HEK293 (cell line): ENCODE data around the gene ERBB4.

ENCODE experiments used
- GLIS1 ChIP-seq: fragments of 450-650 bp; formaldehyde crosslinking; IDR thresholded peaks from 2 replicates; pipeline ENCODE4 v1.5.1; 2016; ENCODE audit warnings: missing biosample characterization, missing genetic modification characterization
- HOXD13 ChIP-seq: sonication (generic); formaldehyde crosslinking; IDR thresholded peaks from 2 replicates; pipeline ENCODE4 v1.8.0; 2022; ENCODE audit warnings: missing genetic modification reagents, borderline replicate concordance
- MEIS1 ChIP-seq: sonication (generic); formaldehyde crosslinking; IDR thresholded peaks from 2 replicates; pipeline ENCODE4 v1.8.1; 2022; ENCODE audit warnings: missing genetic modification reagents, mild to moderate bottlenecking, borderline replicate concordance
- REPIN1 ChIP-seq: fragments of 450-650 bp; formaldehyde crosslinking; IDR thresholded peaks from 2 replicates; pipeline ENCODE4 v1.5.1; 2017; ENCODE audit warnings: missing biosample characterization, missing genetic modification characterization, low read depth
- SCRT2 ChIP-seq: fragments of 450-650 bp; formaldehyde crosslinking; IDR thresholded peaks from 2 replicates; pipeline ENCODE4 v1.5.1; 2016; ENCODE audit warnings: missing biosample characterization, missing genetic modification characterization
- SETDB1 ChIP-seq: IDR thresholded peaks from one replicate; pipeline ENCODE4 v1.6.1; 2017; ENCODE audit warnings: mild to moderate bottlenecking, low read length, moderate library complexity, mixed read lengths; ENCODE audit not compliant: insufficient read length
- SP3 ChIP-seq: fragments of 450-650 bp; formaldehyde crosslinking; IDR thresholded peaks from 2 replicates; pipeline ENCODE4 v1.5.1; 2016; ENCODE audit warnings: missing biosample characterization, missing genetic modification characterization
- ZBTB1 ChIP-seq: fragments of 450-650 bp; formaldehyde crosslinking; IDR thresholded peaks from 2 replicates; pipeline ENCODE4 v1.5.1; 2016; ENCODE audit warnings: missing biosample characterization, missing genetic modification characterization
- ZFHX2 ChIP-seq: fragments of 450-650 bp; formaldehyde crosslinking; conservative IDR thresholded peaks from 2 replicates; pipeline ENCODE4 v1.5.1; 2016; ENCODE audit warnings: missing biosample characterization, missing genetic modification characterization
- ZFP37 ChIP-seq: fragments of 450-650 bp; formaldehyde crosslinking; IDR thresholded peaks from 2 replicates; pipeline ENCODE4 v1.5.1; 2016; ENCODE audit warnings: missing biosample characterization, missing genetic modification characterization
- ZIC2 ChIP-seq: fragments of 450-650 bp; formaldehyde crosslinking; IDR thresholded peaks from 2 replicates; pipeline ENCODE4 v1.5.1; 2016; ENCODE audit warnings: missing biosample characterization, missing genetic modification characterization
- ZNF10 ChIP-seq: fragments of 450-650 bp; formaldehyde crosslinking; IDR thresholded peaks from 2 replicates; pipeline ENCODE4 v1.5.1; 2017; ENCODE audit warnings: missing biosample characterization, missing genetic modification characterization
- ZNF155 ChIP-seq: fragments of 450-650 bp; formaldehyde crosslinking; IDR thresholded peaks from 2 replicates; pipeline ENCODE4 v1.5.1; 2016; ENCODE audit warnings: missing biosample characterization, missing genetic modification characterization
- ZNF175 ChIP-seq: fragments of 450-650 bp; formaldehyde crosslinking; IDR thresholded peaks from 2 replicates; pipeline ENCODE4 v1.5.1; 2016; ENCODE audit warnings: missing biosample characterization, missing genetic modification characterization
- ZNF292 ChIP-seq: fragments of 450-650 bp; formaldehyde crosslinking; IDR thresholded peaks from 2 replicates; pipeline ENCODE4 v1.5.1; 2016; ENCODE audit warnings: low read depth, missing biosample characterization, missing genetic modification characterization, borderline replicate concordance
- ZNF302 ChIP-seq: fragments of 450-650 bp; formaldehyde crosslinking; IDR thresholded peaks from 2 replicates; pipeline ENCODE4 v1.5.1; 2016; ENCODE audit warnings: missing biosample characterization, missing genetic modification characterization, low read depth
- ZNF335 ChIP-seq: fragments of 450-650 bp; formaldehyde crosslinking; conservative IDR thresholded peaks from 2 replicates; pipeline ENCODE4 v1.5.1; 2016; ENCODE audit warnings: missing biosample characterization, missing genetic modification characterization
- ZNF391 ChIP-seq: fragments of 450-650 bp; formaldehyde crosslinking; IDR thresholded peaks from 2 replicates; pipeline ENCODE4 v1.5.1; 2016; ENCODE audit warnings: low read depth, missing biosample characterization, missing genetic modification characterization, borderline replicate concordance
- ZNF530 ChIP-seq: fragments of 450-650 bp; formaldehyde crosslinking; IDR thresholded peaks from 2 replicates; pipeline ENCODE4 v1.5.1; 2016; ENCODE audit warnings: low read depth, missing biosample characterization, missing genetic modification characterization
- ZNF548 ChIP-seq: fragments of 450-650 bp; formaldehyde crosslinking; IDR thresholded peaks from 2 replicates; pipeline ENCODE4 v1.5.1; 2016; ENCODE audit warnings: missing biosample characterization, missing genetic modification characterization
- ZNF596 ChIP-seq: fragments of 450-650 bp; IDR thresholded peaks from 2 replicates; pipeline ENCODE4 v1.5.0; 2018; ENCODE audit warnings: missing biosample characterization, mild to moderate bottlenecking, missing genetic modification characterization, moderate library complexity
- ZNF621 ChIP-seq: fragments of 450-650 bp; formaldehyde crosslinking; IDR thresholded peaks from 2 replicates; pipeline ENCODE4 v1.5.1; 2017; ENCODE audit warnings: missing biosample characterization, missing genetic modification characterization
- ZNF654 ChIP-seq: fragments of 450-650 bp; formaldehyde crosslinking; IDR thresholded peaks from 2 replicates; pipeline ENCODE4 v1.5.1; 2016; ENCODE audit warnings: low read depth, missing biosample characterization, missing genetic modification characterization
- ZNF670 ChIP-seq: fragments of 450-650 bp; formaldehyde crosslinking; IDR thresholded peaks from 2 replicates; pipeline ENCODE4 v1.5.1; 2016; ENCODE audit warnings: missing biosample characterization, missing genetic modification characterization, low read depth
- ZNF843 ChIP-seq: fragments of 450-650 bp; formaldehyde crosslinking; IDR thresholded peaks from 2 replicates; pipeline ENCODE4 v1.5.1; 2016; ENCODE audit warnings: missing biosample characterization, missing genetic modification characterization
- ZSCAN16 ChIP-seq: fragments of 450-650 bp; formaldehyde crosslinking; IDR thresholded peaks from 2 replicates; pipeline ENCODE4 v1.5.1; 2016; ENCODE audit warnings: missing biosample characterization, missing genetic modification characterization
- TF ChIP-seq, protein P1 (sequence below): fragments of 450-650 bp; formaldehyde crosslinking; IDR thresholded peaks from 2 replicates; pipeline ENCODE4 v1.5.1; 2017; ENCODE audit warnings: missing biosample characterization, missing genetic modification characterization
- TF ChIP-seq, protein P2 (sequence below): fragments of 450-650 bp; formaldehyde crosslinking; IDR thresholded peaks from 2 replicates; pipeline ENCODE4 v1.5.1; 2016; ENCODE audit warnings: missing biosample characterization, missing genetic modification characterization
- TF ChIP-seq, protein P3 (sequence below): fragments of 450-650 bp; formaldehyde crosslinking; IDR thresholded peaks from 2 replicates; pipeline ENCODE4 v1.5.1; 2016; ENCODE audit warnings: missing biosample characterization, missing genetic modification characterization
- TF ChIP-seq, protein P4 (sequence below): fragments of 450-650 bp; formaldehyde crosslinking; IDR thresholded peaks from 2 replicates; pipeline ENCODE4 v1.5.1; 2016; ENCODE audit warnings: missing biosample characterization, missing genetic modification characterization, borderline replicate concordance
- TF ChIP-seq, protein P5 (sequence below): fragments of 450-650 bp; IDR thresholded peaks from 2 replicates; pipeline ENCODE4 v1.5.1; 2018; ENCODE audit warnings: missing biosample characterization, missing genetic modification characterization
- TF ChIP-seq, protein P6 (sequence below): fragments of 450-650 bp; formaldehyde crosslinking; IDR thresholded peaks from 2 replicates; pipeline ENCODE4 v1.5.1; 2016; ENCODE audit warnings: missing biosample characterization, missing genetic modification characterization, low read depth

The ERBB4 gene

DNA sequence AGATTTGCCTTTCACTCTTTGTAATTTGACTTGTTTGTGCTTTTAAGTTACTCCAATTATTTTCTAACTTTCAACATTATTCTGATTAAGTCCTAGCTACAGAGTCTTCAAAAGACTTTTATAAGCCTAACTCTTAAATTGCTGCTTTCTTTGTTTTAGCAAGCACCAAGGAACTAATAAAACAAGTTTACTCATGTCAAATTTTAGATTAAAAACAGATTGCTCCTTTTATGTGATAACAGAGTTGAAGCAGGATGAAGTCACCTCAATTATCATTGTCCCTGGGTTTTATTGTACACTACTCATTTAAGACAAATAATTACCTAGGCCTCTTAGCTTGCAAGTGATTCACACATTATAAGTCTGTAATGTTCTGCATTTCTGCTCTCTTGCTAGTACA lies 678.4 kb downstream of the ERBB4 start (continued):
- TF ChIP-seq, protein P1, sequence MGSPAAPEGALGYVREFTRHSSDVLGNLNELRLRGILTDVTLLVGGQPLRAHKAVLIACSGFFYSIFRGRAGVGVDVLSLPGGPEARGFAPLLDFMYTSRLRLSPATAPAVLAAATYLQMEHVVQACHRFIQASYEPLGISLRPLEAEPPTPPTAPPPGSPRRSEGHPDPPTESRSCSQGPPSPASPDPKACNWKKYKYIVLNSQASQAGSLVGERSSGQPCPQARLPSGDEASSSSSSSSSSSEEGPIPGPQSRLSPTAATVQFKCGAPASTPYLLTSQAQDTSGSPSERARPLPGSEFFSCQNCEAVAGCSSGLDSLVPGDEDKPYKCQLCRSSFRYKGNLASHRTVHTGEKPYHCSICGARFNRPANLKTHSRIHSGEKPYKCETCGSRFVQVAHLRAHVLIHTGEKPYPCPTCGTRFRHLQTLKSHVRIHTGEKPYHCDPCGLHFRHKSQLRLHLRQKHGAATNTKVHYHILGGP, result peak; percentile 97
- TF ChIP-seq, protein P2, sequence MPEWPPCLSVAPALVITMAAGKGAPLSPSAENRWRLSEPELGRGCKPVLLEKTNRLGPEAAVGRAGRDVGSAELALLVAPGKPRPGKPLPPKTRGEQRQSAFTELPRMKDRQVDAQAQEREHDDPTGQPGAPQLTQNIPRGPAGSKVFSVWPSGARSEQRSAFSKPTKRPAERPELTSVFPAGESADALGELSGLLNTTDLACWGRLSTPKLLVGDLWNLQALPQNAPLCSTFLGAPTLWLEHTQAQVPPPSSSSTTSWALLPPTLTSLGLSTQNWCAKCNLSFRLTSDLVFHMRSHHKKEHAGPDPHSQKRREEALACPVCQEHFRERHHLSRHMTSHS (tag by site-specific recombination), result no peak
- no peak for TF ChIP-seq ZIC2 (tag by site-specific recombination)
- TF ChIP-seq ZNF391 (tag by site-specific recombination), result no peak
- no peak for TF ChIP-seq ZNF155 (tag by site-specific recombination)
- TF ChIP-seq ZNF670, result no peak
- TF ChIP-seq ZNF621 (tag by site-specific recombination), result no peak
- TF ChIP-seq ZNF596 (tag by site-specific recombination), result 0 out of 2 replicates have a peak, but pooled peaks have one; percentile 19
- TF ChIP-seq ZFP37 (tag by site-specific recombination), result no peak
- TF ChIP-seq, protein P3, sequence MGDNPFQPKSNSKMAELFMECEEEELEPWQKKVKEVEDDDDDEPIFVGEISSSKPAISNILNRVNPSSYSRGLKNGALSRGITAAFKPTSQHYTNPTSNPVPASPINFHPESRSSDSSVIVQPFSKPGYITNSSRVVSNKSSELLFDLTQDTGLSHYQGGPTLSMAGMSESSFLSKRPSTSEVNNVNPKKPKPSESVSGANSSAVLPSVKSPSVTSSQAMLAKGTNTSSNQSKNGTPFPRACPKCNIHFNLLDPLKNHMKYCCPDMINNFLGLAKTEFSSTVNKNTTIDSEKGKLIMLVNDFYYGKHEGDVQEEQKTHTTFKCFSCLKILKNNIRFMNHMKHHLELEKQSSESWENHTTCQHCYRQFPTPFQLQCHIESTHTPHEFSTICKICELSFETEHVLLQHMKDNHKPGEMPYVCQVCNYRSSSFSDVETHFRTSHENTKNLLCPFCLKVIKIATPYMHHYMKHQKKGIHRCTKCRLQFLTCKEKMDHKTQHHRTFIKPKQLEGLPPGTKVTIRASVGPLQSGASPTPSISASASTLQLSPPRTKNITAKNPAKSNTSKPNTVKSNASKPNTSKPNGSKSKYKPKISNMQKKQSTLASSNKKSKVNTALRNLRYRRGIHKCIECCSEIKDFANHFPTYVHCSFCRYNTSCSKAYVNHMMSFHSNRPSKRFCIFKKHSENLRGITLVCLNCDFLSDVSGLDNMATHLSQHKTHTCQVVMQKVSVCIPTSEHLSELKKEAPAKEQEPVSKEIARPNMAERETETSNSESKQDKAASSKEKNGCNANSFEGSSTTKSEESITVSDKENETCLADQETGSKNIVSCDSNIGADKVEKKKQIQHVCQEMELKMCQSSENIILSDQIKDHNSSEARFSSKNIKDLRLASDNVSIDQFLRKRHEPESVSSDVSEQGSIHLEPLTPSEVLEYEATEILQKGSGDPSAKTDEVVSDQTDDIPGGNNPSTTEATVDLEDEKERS (tag by site-specific recombination), result no peak
- TF ChIP-seq ZNF654 (tag by site-specific recombination), result no peak
- no peak for TF ChIP-seq ZNF175 (tag by site-specific recombination)
- no peak for TF ChIP-seq ZFHX2
- TF ChIP-seq ZSCAN16 (tag by site-specific recombination), result no peak
- TF ChIP-seq REPIN1 (tag by site-specific recombination), result no peak
- no peak for TF ChIP-seq ZNF530
- no peak for TF ChIP-seq ZNF292
- peak; percentile 96 for TF ChIP-seq ZNF843 (tag by site-specific recombination)
- peak; percentile 46; the same call in 1 of the 2 replicates for TF ChIP-seq GLIS1
- no peak for TF ChIP-seq ZBTB1 (tag by site-specific recombination)
- no peak for TF ChIP-seq SP3 (tag by site-specific recombination)
- TF ChIP-seq SETDB1, result no peak
- no peak for TF ChIP-seq ZNF548 (tag by site-specific recombination)
- TF ChIP-seq, protein P4, sequence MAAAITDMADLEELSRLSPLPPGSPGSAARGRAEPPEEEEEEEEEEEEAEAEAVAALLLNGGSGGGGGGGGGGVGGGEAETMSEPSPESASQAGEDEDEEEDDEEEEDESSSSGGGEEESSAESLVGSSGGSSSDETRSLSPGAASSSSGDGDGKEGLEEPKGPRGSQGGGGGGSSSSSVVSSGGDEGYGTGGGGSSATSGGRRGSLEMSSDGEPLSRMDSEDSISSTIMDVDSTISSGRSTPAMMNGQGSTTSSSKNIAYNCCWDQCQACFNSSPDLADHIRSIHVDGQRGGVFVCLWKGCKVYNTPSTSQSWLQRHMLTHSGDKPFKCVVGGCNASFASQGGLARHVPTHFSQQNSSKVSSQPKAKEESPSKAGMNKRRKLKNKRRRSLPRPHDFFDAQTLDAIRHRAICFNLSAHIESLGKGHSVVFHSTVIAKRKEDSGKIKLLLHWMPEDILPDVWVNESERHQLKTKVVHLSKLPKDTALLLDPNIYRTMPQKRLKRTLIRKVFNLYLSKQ (tag by site-specific recombination), result no peak
- TF ChIP-seq MEIS1 (CRISPR knock-in tag), result no peak
- TF ChIP-seq ZNF10 (tag by site-specific recombination), result no peak
- TF ChIP-seq, protein P5, sequence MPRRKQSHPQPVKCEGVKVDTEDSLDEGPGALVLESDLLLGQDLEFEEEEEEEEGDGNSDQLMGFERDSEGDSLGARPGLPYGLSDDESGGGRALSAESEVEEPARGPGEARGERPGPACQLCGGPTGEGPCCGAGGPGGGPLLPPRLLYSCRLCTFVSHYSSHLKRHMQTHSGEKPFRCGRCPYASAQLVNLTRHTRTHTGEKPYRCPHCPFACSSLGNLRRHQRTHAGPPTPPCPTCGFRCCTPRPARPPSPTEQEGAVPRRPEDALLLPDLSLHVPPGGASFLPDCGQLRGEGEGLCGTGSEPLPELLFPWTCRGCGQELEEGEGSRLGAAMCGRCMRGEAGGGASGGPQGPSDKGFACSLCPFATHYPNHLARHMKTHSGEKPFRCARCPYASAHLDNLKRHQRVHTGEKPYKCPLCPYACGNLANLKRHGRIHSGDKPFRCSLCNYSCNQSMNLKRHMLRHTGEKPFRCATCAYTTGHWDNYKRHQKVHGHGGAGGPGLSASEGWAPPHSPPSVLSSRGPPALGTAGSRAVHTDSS (tag by site-specific recombination), result no peak
- TF ChIP-seq SCRT2 (tag by site-specific recombination), result no peak
- TF ChIP-seq ZNF302 (tag by site-specific recombination), result no peak
- TF ChIP-seq, protein P6, sequence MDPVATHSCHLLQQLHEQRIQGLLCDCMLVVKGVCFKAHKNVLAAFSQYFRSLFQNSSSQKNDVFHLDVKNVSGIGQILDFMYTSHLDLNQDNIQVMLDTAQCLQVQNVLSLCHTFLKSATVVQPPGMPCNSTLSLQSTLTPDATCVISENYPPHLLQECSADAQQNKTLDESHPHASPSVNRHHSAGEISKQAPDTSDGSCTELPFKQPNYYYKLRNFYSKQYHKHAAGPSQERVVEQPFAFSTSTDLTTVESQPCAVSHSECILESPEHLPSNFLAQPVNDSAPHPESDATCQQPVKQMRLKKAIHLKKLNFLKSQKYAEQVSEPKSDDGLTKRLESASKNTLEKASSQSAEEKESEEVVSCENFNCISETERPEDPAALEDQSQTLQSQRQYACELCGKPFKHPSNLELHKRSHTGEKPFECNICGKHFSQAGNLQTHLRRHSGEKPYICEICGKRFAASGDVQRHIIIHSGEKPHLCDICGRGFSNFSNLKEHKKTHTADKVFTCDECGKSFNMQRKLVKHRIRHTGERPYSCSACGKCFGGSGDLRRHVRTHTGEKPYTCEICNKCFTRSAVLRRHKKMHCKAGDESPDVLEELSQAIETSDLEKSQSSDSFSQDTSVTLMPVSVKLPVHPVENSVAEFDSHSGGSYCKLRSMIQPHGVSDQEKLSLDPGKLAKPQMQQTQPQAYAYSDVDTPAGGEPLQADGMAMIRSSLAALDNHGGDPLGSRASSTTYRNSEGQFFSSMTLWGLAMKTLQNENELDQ (tag by site-specific recombination), result no peak
- TF ChIP-seq HOXD13 (CRISPR knock-in tag), result 0 out of 2 replicates have a peak, but pooled peaks have one; percentile 21
- TF ChIP-seq ZNF335 (tag by site-specific recombination), result no peak
